Small intestine (tissue), 7 donors: ENCODE results near the gene FAM107B. TPM values are rescaled to one million over a fixed set of nuclear protein-coding genes. Genes with fewer than 3 reads are reported as not detected.

Source experiments
- DNase-seq, 2 donors: peaks; one replicate each; pipeline versions ENCODE4 v3.0.0 to v3.0.0-alpha.2; 2013
- FAIRE-seq: peaks from 2 replicates; lab custom pipeline; 2012; peaks lifted over from hg19 to GRCh38; lab: Jason Lieb, UNC
- H3K27ac ChIP-seq, 3 donors: one replicate each; pipeline ENCODE4 v1.5.1; 2013; ENCODE audit warnings: low read length in 2 of 3, mild to moderate bottlenecking in 2 of 3, control low read depth in 1 of 3, inconsistent platforms in 1 of 3, low read depth in 1 of 3, moderate library complexity in 1 of 3
- H3K27me3 ChIP-seq, 3 donors: one replicate each; pipeline ENCODE4 v1.6.1; 2013; ENCODE audit warnings: low read length in 3 of 3, inconsistent platforms in 1 of 3; ENCODE audit not compliant: control insufficient read depth in 3 of 3, insufficient read depth in 3 of 3
- H3K36me3 ChIP-seq, 3 donors: one replicate each; pipeline ENCODE4 v1.6.1; 2013; ENCODE audit warnings: low read length in 3 of 3, inconsistent platforms in 1 of 3, low read depth in 1 of 3, mild to moderate bottlenecking in 1 of 3, moderate library complexity in 1 of 3; ENCODE audit not compliant: control insufficient read depth in 3 of 3, insufficient read depth in 2 of 3
- H3K4me1 ChIP-seq, 3 donors: one replicate each; pipeline ENCODE4 v1.6.1; 2013; ENCODE audit warnings: low read length in 2 of 3, inconsistent platforms in 1 of 3, low read depth in 1 of 3, mild to moderate bottlenecking in 1 of 3, moderate library complexity in 1 of 3; ENCODE audit not compliant: control insufficient read depth in 3 of 3, insufficient read depth in 2 of 3
- H3K4me3 ChIP-seq, 3 donors: one replicate each; pipeline ENCODE4 v1.5.1; 2013; ENCODE audit warnings: low read length in 3 of 3, control low read depth in 1 of 3, inconsistent platforms in 1 of 3, low read depth in 1 of 3, mild to moderate bottlenecking in 1 of 3, moderate library complexity in 1 of 3
- H3K9me3 ChIP-seq, 2 donors: one replicate each; pipeline ENCODE4 v1.6.1; 2013; ENCODE audit warnings: low read depth in 1 of 2, low read length in 1 of 2; ENCODE audit not compliant: control insufficient read depth in 2 of 2, insufficient read depth in 1 of 2
- WGBS, 3 donors: extraction: QIAGEN DNeasy Blood & Tissue Kit; methylation state at CpG; one replicate each; pipeline ENCODE4 v1.1.7; 2013; 5-methylcytosine and 5-hydroxymethylcytosine counted together
- polyA plus RNA-seq, 4 donors: library from polyadenylated mRNA; stranded (reverse) in 3 of 4; unstranded in 1 of 4; fragments of 200-250 nt in 3 of 4; fragments of 120-200 nt in 1 of 4; gene quantifications; one replicate each; pipeline versions ENCODE4 v1.2.1 to v1.2.3, GENCODE V29; 2013
- donor health status: healthy with polysubstance abuse.
- donor health status: control.
- donor health status: control.
- donor health status: Bipolar disorder and iron deficiency.
- donor health status: healthy.

Gene FAM107B
- polyA plus RNA-seq, 4 donors = 33.3 to 50.5 (median 38.7) TPM

GRCh38 chr10:14625765-14626525 is 148.8 kb downstream of the FAM107B start:
- H3K4me1 ChIP-seq = no peaks in the 10 kb centered on the region
- no peaks in the 10 kb centered on the region for H3K9me3 ChIP-seq
- DNase-seq (no peak), FAIRE-seq (no peak)
- 66 to 70% (median 70%) methylated on average over 10 of the region's 10 CpGs for WGBS, 3 donors
- no peaks in the 10 kb centered on the region for H3K36me3 ChIP-seq
- H3K27me3 ChIP-seq = no peaks in the 10 kb centered on the region
- H3K4me3 ChIP-seq = no peak overlapping the region
- H3K27ac ChIP-seq = no peak overlapping the region

- no peak for DNase-seq
- no peak for FAIRE-seq
- H3K36me3 ChIP-seq = no peaks in the 10 kb centered on the region
- H3K27ac ChIP-seq = no peak overlapping the region
- no peaks in the 10 kb centered on the region for H3K9me3 ChIP-seq
- 84 to 89% (median 85%) methylated on average over 5 to 7 of the region's 7 CpGs for WGBS, 3 donors
- H3K4me3 ChIP-seq = no peak overlapping the region
- H3K4me1 ChIP-seq = no peaks in the 10 kb centered on the region
- H3K27me3 ChIP-seq = no peaks in the 10 kb centered on the region
Observed at GRCh38 chr10:14625192-14625631, 149.5 kb downstream of the FAM107B start.

- 53 to 77% (median 60%) methylated on average over 8 of the region's 8 CpGs for WGBS, 3 donors
- FAIRE-seq = no peak
Observed at GRCh38 chr10:14624600-14624999, 150.1 kb downstream of the FAM107B start.

GRCh38 chr10:14623931-14624330 is 150.8 kb downstream of the FAM107B start:
- FAIRE-seq = no peak
- Histone ChIP-seq H3K4me1 (no peaks in the 10 kb centered on the region), H3K36me3 (no peaks in the 10 kb centered on the region), H3K27ac (no peak overlapping the region), H3K4me3 (no peak overlapping the region), H3K9me3 (no peaks in the 10 kb centered on the region), H3K27me3 (no peaks in the 10 kb centered on the region)
- 82 to 97% (median 91%) methylated on average over 3 of the region's 3 CpGs for WGBS, 3 donors
- no peak for DNase-seq

More at GRCh38 chr10:14624600-14624999, 150.1 kb downstream of the FAM107B start:
- H3K27me3 ChIP-seq = no peaks in the 10 kb centered on the region
- peak in 1 of 2 donors; percentile 49 for DNase-seq
- H3K4me3 ChIP-seq = no peak overlapping the region
- no peaks in the 10 kb centered on the region for H3K9me3 ChIP-seq
- no peaks in the 10 kb centered on the region for H3K4me1 ChIP-seq
- H3K36me3 ChIP-seq = no peaks in the 10 kb centered on the region
- no peak overlapping the region for H3K27ac ChIP-seq

GRCh38 chr10:14621037-14621436 is 153.7 kb downstream of the FAM107B start:
- Histone ChIP-seq H3K36me3 (no peaks in the 10 kb centered on the region), H3K4me1 (peaks cover 0 to 2% (median 0%) of the 10 kb centered on the region in 3 donors), H3K9me3 (no peaks in the 10 kb centered on the region), H3K27me3 (no peaks in the 10 kb centered on the region), H3K4me3 (no peak overlapping the region), H3K27ac (no peak overlapping the region)
- no peak for FAIRE-seq
- DNase-seq = no peak
- WGBS, 3 donors = 69 to 95% (median 77%) methylated on average over 1 of the region's 1 CpG

- FAIRE-seq (no peak), DNase-seq (no peak)
- Histone ChIP-seq H3K36me3 (no peaks in the 10 kb centered on the region), H3K27me3 (no peaks in the 10 kb centered on the region), H3K9me3 (no peaks in the 10 kb centered on the region), H3K27ac (no peak overlapping the region), H3K4me1 (peaks cover 0 to 2% (median 0%) of the 10 kb centered on the region in 3 donors), H3K4me3 (no peak overlapping the region)
- WGBS, 3 donors = 81 to 98% (median 83%) methylated on average over 6 to 7 of the region's 7 CpGs
Observed at GRCh38 chr10:14618674-14619073, 156.0 kb downstream of the FAM107B start.

- Histone ChIP-seq H3K4me1 (peaks cover 0 to 2% (median 0%) of the 10 kb centered on the region in 3 donors), H3K27ac (no peak overlapping the region), H3K36me3 (no peaks in the 10 kb centered on the region), H3K9me3 (no peaks in the 10 kb centered on the region), H3K27me3 (no peaks in the 10 kb centered on the region), H3K4me3 (no peak overlapping the region)
- DNase-seq (no peak), FAIRE-seq (no peak)
- 76 to 92% (median 88%) methylated on average over 4 of the region's 4 CpGs for WGBS, 3 donors
Observed at GRCh38 chr10:14617852-14618251, 156.8 kb downstream of the FAM107B start.

GRCh38 chr10:14616955-14617730 is 157.6 kb downstream of the FAM107B start:
- 45 to 53% (median 51%) methylated on average over 5 of the region's 5 CpGs for WGBS, 3 donors
- H3K27ac ChIP-seq = no peak overlapping the region
- peaks cover 0 to 2% (median 2%) of the 10 kb centered on the region in 3 donors for H3K4me1 ChIP-seq
- no peaks in the 10 kb centered on the region for H3K27me3 ChIP-seq
- FAIRE-seq (no peak), DNase-seq (no peak)
- no peaks in the 10 kb centered on the region for H3K9me3 ChIP-seq
- no peaks in the 10 kb centered on the region for H3K36me3 ChIP-seq
- no peak overlapping the region for H3K4me3 ChIP-seq
